Measurements from ENCODE around the gene TMA7B.

TMA7B gene

DNA sequence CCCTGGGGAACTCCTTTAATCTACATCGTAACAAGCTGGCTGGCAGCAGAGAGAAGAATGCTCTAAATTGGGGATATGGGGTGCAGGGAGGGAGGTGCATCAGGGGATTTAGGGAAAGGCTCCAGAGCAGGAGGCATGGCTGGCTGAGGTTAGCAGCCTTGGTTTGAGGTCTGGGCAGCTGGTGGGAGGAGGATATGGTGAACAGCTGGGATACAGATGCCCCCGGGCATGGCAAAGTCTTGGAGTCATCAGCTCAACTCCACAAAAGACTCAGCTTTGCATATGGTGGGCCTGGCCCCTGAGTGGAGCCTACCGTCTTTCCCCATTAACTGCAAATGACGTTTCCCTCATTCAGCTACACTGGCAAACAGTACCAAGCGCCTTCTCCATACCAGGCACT, 40.0 kb downstream of the TMA7B start:
- Histone ChIP-seq H3K4me1 (peaks cover 18% of the 10 kb centered on the region), H3K9me3 (no peaks in the 10 kb centered on the region), H3K27me3 (no peaks in the 10 kb centered on the region), H3K36me3 (no peaks in the 10 kb centered on the region), H3K4me3 (ENCODE audit: low read depth, low read length) (no peak overlapping the region)
- no peak for TF ChIP-seq CTCF (IDR thresholded peaks at IDR 0.05; ENCODE audit: low read depth, low read length)
- DNase-seq: no peak

DNA sequence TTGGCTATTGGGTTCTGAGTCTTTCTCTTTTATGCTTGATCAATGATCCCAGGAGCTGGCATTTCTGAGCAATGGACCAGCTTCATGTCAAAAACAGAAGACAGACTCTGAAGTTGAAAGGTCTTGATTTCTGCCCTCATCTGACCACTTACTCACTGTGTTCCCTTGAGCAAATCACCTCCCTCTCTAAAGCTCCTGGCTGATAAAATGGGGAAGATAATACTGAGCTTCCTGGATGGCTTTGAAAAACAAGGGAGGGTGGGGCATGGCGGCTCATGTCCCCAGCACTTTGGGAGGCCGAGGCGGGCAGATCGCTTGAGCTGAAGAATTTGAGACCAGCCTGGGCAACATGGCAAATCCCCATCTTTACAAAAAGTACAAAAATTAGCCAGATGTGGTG, 40.9 kb downstream of the TMA7B start:
- no peaks in the 10 kb centered on the region for H3K27me3 ChIP-seq
- no peaks in the 10 kb centered on the region for H3K9me3 ChIP-seq
- no peak overlapping the region for H3K4me3 ChIP-seq (ENCODE audit: low read depth, low read length)
- H3K4me1 ChIP-seq: peaks cover 22% of the 10 kb centered on the region
- TF ChIP-seq CTCF (IDR thresholded peaks at IDR 0.05; ENCODE audit: low read depth, low read length): no peak
- DNase-seq: no peak
- no peaks in the 10 kb centered on the region for H3K36me3 ChIP-seq

GRCh38 chr22:40001800-40002577, 41.8 kb downstream of the TMA7B start:
- Histone ChIP-seq H3K27me3 (no peaks in the 10 kb centered on the region), H3K4me3 (ENCODE audit: low read depth, low read length) (no peak overlapping the region), H3K9me3 (no peaks in the 10 kb centered on the region), H3K4me1 (peaks cover 22% of the 10 kb centered on the region), H3K36me3 (no peaks in the 10 kb centered on the region)
- DNase-seq: no peak
- TF ChIP-seq CTCF (IDR thresholded peaks at IDR 0.05; ENCODE audit: low read depth, low read length): no peak

- no peaks in the 10 kb centered on the region for H3K27me3 ChIP-seq
- H3K36me3 ChIP-seq: no peaks in the 10 kb centered on the region
- H3K9me3 ChIP-seq: no peaks in the 10 kb centered on the region
- TF ChIP-seq CTCF (IDR thresholded peaks at IDR 0.05; ENCODE audit: low read depth, low read length): no peak
- DNase-seq: no peak
- peaks cover 14% of the 10 kb centered on the region for H3K4me1 ChIP-seq
- no peak overlapping the region for H3K4me3 ChIP-seq (ENCODE audit: low read depth, low read length)
These were observed 42.9 kb downstream of the TMA7B start for GRCh38 chr22:40002935-40003715.

GRCh38 chr22:40004836-40005235, 44.6 kb downstream of the TMA7B start:
- peaks cover 6% of the 10 kb centered on the region for H3K4me1 ChIP-seq
- no peaks in the 10 kb centered on the region for H3K9me3 ChIP-seq
- TF ChIP-seq CTCF (IDR thresholded peaks at IDR 0.05; ENCODE audit: low read depth, low read length): no peak
- H3K36me3 ChIP-seq: no peaks in the 10 kb centered on the region
- H3K4me3 ChIP-seq (ENCODE audit: low read depth, low read length): no peak overlapping the region
- no peak for DNase-seq
- H3K27me3 ChIP-seq: no peaks in the 10 kb centered on the region

DNA sequence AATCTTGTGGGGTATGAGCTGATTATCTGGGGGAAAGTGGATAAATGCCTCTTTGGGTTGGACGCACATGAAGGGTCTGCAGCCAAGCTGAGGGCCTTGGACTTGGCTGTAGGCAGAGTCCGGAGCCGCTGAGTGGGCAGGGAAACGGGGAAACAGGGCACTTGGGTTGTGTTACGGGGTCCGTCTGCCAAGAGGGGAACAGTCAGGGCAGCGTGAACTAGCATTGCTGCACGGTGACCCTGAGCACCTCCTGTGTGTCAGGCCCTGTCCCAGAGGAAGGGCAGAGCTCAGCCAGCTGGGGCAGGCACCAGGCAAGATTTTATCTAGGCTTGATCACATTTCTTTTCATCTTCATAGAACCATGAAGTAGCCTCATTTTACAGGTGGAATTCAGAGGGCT, 46.4 kb downstream of the TMA7B start:
- Histone ChIP-seq H3K4me1 (peaks cover 6% of the 10 kb centered on the region), H3K36me3 (no peaks in the 10 kb centered on the region), H3K9me3 (no peaks in the 10 kb centered on the region), H3K4me3 (ENCODE audit: low read depth, low read length) (no peak overlapping the region), H3K27me3 (no peaks in the 10 kb centered on the region)
- TF ChIP-seq CTCF (IDR thresholded peaks at IDR 0.05; ENCODE audit: low read depth, low read length): no peak
- DNase-seq: no peak
